NT2/D1 (cell line): ENCODE measurements around the gene ROBO2.

Source experiments
- YY1 ChIP-seq: IDR thresholded peaks from 2 replicates; pipeline ENCODE4 v1.6.1; 2011; ENCODE audit not compliant: insufficient read length, insufficient read depth
- ZNF274 ChIP-seq: IDR thresholded peaks from 2 replicates; pipeline ENCODE4 v1.6.1; 2011; ENCODE audit warnings: mild to moderate bottlenecking, low read depth, low read length

DNA sequence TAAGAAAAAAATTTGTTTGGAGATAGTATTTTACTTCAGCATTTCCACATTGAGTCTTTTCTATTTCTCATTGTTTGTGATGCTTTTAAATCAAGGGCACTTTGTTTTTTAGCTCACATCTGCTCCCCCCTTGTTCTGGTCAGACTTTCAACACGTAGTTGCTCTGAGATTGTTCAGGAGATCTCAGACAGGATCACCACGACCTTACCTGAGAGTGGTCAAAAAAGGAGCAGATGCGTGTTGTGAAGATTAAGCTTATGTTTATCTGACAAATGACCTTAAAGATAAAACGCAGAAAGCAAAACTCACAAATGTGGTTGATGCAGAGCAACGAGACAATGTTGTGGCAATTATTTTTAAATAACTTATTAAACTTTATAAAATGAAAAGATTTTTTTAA, 298.3 kb downstream of the ROBO2 start:
- no peak for TF ChIP-seq YY1
- no peak for TF ChIP-seq ZNF274
